Activated B cell treated with CpG ODN at 0.5 μM for 24 hours (primary cell): ENCODE data around the gene INTS1. TPM values are rescaled to one million over a fixed set of nuclear protein-coding genes. Genes with fewer than 3 reads are reported as not detected.

Source experiments
- ATAC-seq: fragments of 200-7000 bp; cut with Tn5 transposase; one replicate; pipeline ENCODE4 v1.10.0; 2021; ENCODE audit warnings: low read depth, mild to moderate bottlenecking, moderate library complexity
- CTCF ChIA-PET: fragments of 350-600 bp; sonication (Branson Sonifier 250); formaldehyde crosslinking; loops from one replicate; lab custom pipeline; 2021; ENCODE audit warnings: antibody characterized with exemption; lab: Charles Lee
- POLR2A ChIA-PET: fragments of 350-600 bp; sonication (Branson Sonifier 250); formaldehyde crosslinking; loops from one replicate; lab custom pipeline; 2021; ENCODE audit warnings: antibody characterized with exemption; lab: Charles Lee
- DNase-seq: peaks from one replicate; pipeline ENCODE4 v3.0.0; 2022
- H3K27ac Mint-ChIP-seq: one replicate; pipeline ENCODE4 v1.8.0; 2020; ENCODE audit warnings: mixed read lengths
- H3K27me3 Mint-ChIP-seq: one replicate; pipeline ENCODE4 v1.8.0; 2021; ENCODE audit warnings: mixed read lengths
- H3K36me3 Mint-ChIP-seq: one replicate; pipeline ENCODE4 v1.8.0; 2021; ENCODE audit warnings: low read depth, mixed read lengths
- H3K4me1 Mint-ChIP-seq: one replicate; pipeline ENCODE4 v1.8.0; 2021; ENCODE audit warnings: mixed read lengths
- H3K4me3 Mint-ChIP-seq: one replicate; pipeline ENCODE4 v1.8.0; 2020; ENCODE audit warnings: mild to moderate bottlenecking, mixed read lengths
- H3K9me3 Mint-ChIP-seq: one replicate; pipeline ENCODE4 v1.8.0; 2020; ENCODE audit warnings: mixed read lengths
- intact Hi-C: fragments of 100-400 bp; cut with micrococcal nuclease; formaldehyde crosslinking; loops from one replicate; pipeline ENCODE4 v1.15.1; 2024
- total RNA-seq: library from RNA; stranded (reverse); gene quantifications from 2 replicates; pipeline ENCODE4 v1.2.3, GENCODE V29; 2022
- TF ChIP-seq, protein P1 (sequence below): fragments of 200-600 bp; IDR thresholded peaks from one replicate; pipeline ENCODE4 v1.8.0; 2022; ENCODE audit warnings: antibody characterized with exemption, mild to moderate bottlenecking

Gene INTS1
- total RNA-seq, 1 donor from 2014 or later, result 110 TPM

DNA sequence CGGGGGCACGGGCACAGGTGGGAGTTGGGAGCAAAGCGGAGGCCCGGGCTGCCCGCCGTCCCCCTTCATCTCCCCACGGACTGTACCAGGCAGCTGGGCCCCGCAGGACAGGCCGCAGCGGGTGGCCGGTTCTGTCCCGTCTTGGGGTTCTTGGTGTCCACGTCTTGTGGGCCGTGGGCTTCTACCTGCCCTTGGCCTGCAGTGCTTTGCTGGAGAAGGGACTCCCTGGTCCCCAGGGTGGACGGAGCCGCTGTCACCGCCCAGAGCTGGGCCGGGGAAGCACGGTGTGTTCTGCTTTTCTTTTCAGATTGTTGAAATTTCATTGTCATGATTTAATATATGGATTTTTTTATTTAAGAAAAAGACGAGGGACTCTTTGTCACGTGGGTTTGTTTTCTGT lies 38.1 kb upstream of the INTS1 start:
- H3K9me3 Mint-ChIP-seq, result no peaks in the 10 kb centered on the region
- ChIA-PET POLR2A (interaction anchor here (0.5 kb wide), 1 partner anchor 1017 kb away, joined by 3 read pairs; the partner anchor contains the start of gene IQCE), CTCF (no interaction called here)
- ATAC-seq (no peak), DNase-seq (no peak)
- intact Hi-C loops, result no loop called here
- H3K27me3 Mint-ChIP-seq, result no peaks in the 10 kb centered on the region
- peaks cover 41% of the 10 kb centered on the region for H3K36me3 Mint-ChIP-seq
- TF ChIP-seq, protein P1, sequence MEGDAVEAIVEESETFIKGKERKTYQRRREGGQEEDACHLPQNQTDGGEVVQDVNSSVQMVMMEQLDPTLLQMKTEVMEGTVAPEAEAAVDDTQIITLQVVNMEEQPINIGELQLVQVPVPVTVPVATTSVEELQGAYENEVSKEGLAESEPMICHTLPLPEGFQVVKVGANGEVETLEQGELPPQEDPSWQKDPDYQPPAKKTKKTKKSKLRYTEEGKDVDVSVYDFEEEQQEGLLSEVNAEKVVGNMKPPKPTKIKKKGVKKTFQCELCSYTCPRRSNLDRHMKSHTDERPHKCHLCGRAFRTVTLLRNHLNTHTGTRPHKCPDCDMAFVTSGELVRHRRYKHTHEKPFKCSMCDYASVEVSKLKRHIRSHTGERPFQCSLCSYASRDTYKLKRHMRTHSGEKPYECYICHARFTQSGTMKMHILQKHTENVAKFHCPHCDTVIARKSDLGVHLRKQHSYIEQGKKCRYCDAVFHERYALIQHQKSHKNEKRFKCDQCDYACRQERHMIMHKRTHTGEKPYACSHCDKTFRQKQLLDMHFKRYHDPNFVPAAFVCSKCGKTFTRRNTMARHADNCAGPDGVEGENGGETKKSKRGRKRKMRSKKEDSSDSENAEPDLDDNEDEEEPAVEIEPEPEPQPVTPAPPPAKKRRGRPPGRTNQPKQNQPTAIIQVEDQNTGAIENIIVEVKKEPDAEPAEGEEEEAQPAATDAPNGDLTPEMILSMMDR, result no peak
- no peak overlapping the region for H3K27ac Mint-ChIP-seq
- no peak overlapping the region for H3K4me3 Mint-ChIP-seq
- no peaks in the 10 kb centered on the region for H3K4me1 Mint-ChIP-seq

DNA sequence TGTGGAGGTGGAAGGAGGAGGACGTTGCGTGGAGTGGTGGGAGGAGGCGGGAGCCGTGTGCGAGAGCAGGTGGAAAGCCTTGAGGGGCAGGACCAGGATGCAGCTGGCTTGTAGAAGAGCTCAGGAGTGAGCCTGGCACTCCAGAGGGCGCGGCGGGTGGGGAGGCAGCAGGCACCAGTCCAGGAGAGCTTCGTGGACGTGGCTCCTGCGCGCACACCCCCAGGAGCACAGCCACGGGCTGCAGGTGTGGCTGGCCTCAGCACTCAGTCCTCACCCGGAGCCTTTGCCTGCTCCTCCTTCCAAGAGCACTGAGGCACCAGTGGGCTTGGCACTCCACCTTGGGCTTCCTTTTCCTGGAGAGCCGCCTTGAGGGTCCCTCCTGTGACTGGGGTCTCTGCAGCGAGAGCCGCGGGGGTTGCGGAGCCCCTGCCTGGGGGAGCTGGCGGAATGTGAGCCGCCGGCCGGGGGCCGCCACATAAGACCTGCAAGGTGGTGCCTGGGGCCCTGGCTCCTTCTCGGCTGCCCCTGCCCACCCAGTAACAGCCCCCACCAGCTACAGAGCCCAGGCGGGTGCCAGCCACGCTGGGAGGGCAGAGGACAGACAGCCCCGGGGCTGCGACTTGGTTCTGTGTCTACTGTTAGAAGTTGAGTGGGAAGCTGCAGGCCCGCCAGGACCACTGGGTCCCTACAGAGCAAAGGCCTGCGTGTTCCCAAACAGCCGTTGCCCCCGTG lies 37.4 kb upstream of the INTS1 start:
- ATAC-seq, result no peak
- Mint-ChIP-seq H3K4me1 (no peaks in the 10 kb centered on the region), H3K4me3 (no peak overlapping the region), H3K9me3 (no peaks in the 10 kb centered on the region), H3K36me3 (peaks cover 44% of the 10 kb centered on the region), H3K27ac (no peak overlapping the region), H3K27me3 (no peaks in the 10 kb centered on the region)
- DNase-seq, result no peak
- CTCF ChIA-PET, result no interaction called here
- POLR2A ChIA-PET, result no interaction called here
- TF ChIP-seq, protein P1, result no peak
- intact Hi-C loops, result no loop called here

DNA sequence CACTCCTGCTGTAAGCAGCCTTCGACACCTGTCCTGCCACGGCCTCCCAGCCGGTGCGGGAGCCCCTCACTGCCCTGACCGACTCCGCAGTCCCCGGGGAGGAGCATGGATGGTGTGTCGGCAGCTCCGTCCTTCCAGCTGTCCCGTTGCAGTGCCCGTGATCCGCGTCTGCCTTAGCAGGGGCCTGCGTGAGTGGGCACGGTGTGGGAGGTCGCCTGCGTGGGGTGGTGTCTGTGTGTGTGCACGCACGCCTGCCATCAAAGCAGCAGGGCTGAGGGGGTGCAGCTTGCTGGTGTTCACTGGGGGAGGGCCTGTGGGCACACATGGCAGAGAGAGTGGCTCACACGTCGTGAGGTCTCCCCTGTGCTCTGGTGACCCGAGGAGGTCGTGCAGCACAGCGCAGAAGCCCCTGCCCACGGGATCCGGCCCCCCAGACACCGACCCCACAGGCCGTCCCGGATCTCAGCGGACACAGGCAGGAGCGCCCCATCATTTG lies 36.6 kb upstream of the INTS1 start:
- H3K27ac Mint-ChIP-seq, result no peak overlapping the region
- H3K27me3 Mint-ChIP-seq, result no peaks in the 10 kb centered on the region
- ChIA-PET CTCF (no interaction called here), POLR2A (no interaction called here)
- TF ChIP-seq, protein P1, result no peak
- H3K4me3 Mint-ChIP-seq, result no peak overlapping the region
- H3K9me3 Mint-ChIP-seq, result no peaks in the 10 kb centered on the region
- H3K4me1 Mint-ChIP-seq, result no peaks in the 10 kb centered on the region
- intact Hi-C loops, result no loop called here
- ATAC-seq (no peak), DNase-seq (no peak)
- peaks cover 52% of the 10 kb centered on the region for H3K36me3 Mint-ChIP-seq

DNA sequence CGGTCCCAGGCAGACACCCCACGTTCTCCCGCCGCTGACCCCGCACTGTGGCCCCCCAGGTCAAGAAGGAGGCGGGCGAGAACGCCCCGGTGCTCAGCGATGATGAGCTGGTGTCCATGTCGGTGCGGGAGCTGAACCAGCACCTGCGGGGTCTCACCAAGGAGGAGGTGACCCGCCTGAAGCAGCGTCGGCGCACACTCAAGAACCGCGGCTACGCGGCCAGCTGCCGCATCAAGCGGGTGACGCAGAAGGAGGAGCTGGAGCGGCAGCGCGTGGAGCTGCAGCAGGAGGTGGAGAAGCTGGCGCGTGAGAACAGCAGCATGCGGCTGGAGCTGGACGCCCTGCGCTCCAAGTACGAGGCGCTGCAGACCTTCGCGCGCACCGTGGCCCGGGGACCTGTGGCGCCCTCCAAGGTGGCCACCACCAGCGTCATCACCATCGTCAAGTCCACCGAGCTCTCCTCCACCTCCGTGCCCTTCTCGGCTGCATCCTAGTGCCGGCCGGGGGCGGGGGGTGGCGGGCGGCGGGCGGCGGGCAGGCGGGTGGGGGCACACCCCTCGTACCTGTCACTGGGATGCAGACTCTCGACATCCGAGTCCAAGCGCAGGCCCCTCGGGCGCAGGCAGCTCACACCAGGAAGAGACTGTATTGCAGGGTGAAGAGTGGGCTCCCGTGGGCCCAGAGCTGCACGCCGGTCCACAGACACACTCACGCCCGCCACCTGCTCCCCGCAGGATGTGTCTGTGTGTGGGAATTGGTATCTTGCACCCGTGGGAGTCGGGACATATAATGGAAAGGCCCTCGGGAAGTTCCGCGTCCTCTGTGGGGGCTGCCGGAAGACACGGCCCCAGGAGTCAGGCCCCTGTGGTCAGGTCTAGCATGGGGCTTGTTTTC lies 35.9 kb upstream of the INTS1 start:
- no peaks in the 10 kb centered on the region for H3K27me3 Mint-ChIP-seq
- ChIA-PET CTCF (no interaction called here), POLR2A (no interaction called here)
- H3K4me3 Mint-ChIP-seq, result no peak overlapping the region
- no peak for DNase-seq
- ATAC-seq, result no peak
- H3K9me3 Mint-ChIP-seq, result no peaks in the 10 kb centered on the region
- intact Hi-C loops, result loop anchor here (10.0 kb wide), 1 partner anchor 305 kb away; the partner anchor contains the start of gene UNCX
- H3K4me1 Mint-ChIP-seq, result no peaks in the 10 kb centered on the region
- TF ChIP-seq, protein P1, result no peak
- H3K36me3 Mint-ChIP-seq, result peaks cover 54% of the 10 kb centered on the region
- no peak overlapping the region for H3K27ac Mint-ChIP-seq
